ENCODE results near the gene LRP1-AS. TPM values are rescaled to one million over a fixed set of nuclear protein-coding genes. Genes with fewer than 3 reads are reported as not detected.

The LRP1-AS gene
- total RNA-seq, 1 donor from 2014 or later = not detected

DNA sequence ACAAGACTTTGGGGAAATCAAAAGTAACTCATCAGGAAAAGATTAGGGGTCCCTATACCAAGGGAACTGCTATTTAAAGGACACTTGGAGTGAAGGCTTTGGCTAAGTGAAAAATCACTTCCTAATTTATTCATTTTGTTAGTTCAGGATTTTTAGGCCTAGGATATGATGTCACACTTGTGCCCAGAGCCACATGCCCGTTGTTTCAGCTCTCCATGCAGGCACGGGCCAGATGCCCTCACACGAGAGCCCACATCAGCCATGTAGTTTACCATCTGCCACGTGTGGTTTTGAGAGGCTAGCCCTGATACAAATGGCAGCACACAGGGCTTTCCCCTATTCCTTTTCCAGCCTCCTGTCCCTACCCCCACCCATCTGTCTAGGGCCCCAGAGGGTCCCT lies 11.9 kb upstream of the LRP1-AS start:
- peaks cover 79% of the 10 kb centered on the region for H3K36me3 ChIP-seq (ENCODE audit: insufficient read depth, low read length)
- H3K79me2 ChIP-seq (ENCODE audit: insufficient read depth, low read length) = peaks cover 4% of the 10 kb centered on the region
- FAIRE-seq = no peak

DNA sequence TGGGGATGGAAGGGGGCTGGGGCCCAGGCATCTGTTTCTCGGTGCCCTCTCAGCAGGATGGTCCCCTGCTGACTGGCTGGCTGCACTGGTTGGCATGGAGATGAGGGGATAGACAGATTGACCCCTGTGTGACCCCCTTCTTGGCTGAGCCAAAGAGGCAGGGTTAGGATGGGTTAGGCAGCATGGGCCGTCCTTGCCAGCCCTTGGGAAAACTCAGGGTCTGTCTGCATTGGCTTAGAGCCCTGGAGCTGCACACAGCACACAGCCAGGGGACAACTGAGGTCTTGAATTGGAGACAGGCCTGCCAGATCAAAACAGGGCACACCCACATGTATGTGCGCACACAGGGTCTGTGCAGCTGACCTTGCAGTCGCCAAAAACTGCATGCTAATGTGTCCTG lies 11.2 kb upstream of the LRP1-AS start:
- no peaks in the 10 kb centered on the region for H3K27me3 Mint-ChIP-seq (ENCODE audit: low read depth, unreplicated experiment)
- peaks cover 79% of the 10 kb centered on the region for H3K36me3 ChIP-seq (ENCODE audit: insufficient read depth, low read length)
- TF ChIP-seq EZH2 (IDR thresholded peaks at IDR 0.05; ENCODE audit: insufficient read depth, low read length) (no peak), CTCF (IDR thresholded peaks at IDR 0.05; ENCODE audit: insufficient read depth, low read depth, low read length) (no peak)
- H3K9me3 Mint-ChIP-seq (ENCODE audit: unreplicated experiment) = no peaks in the 10 kb centered on the region
- no peaks in the 10 kb centered on the region for H3K9me3 ChIP-seq (ENCODE audit: insufficient read depth, low read depth, low read length)
- H3K4me3 ChIP-seq (ENCODE audit: insufficient read depth, low read depth, low read length) = no peak overlapping the region
- no peak overlapping the region for H3K4me3 Mint-ChIP-seq (ENCODE audit: unreplicated experiment)
- peaks cover 46% of the 10 kb centered on the region for H3K36me3 Mint-ChIP-seq (ENCODE audit: low read depth, unreplicated experiment)
- DNase-seq (ENCODE audit: low read depth) (no peak), FAIRE-seq (no peak)
- no peak overlapping the region for H2AFZ ChIP-seq (ENCODE audit: low read depth, low read length)
- peaks cover 6% of the 10 kb centered on the region for H3K4me1 Mint-ChIP-seq (ENCODE audit: low read depth, unreplicated experiment)
- no peak overlapping the region for H3K4me2 ChIP-seq (ENCODE audit: low read length)
- no peak overlapping the region for H3K9ac ChIP-seq (ENCODE audit: low read length)
- H3K4me1 ChIP-seq (ENCODE audit: insufficient read depth, low read length) = peaks cover 4% of the 10 kb centered on the region
- H3K27ac Mint-ChIP-seq (ENCODE audit: unreplicated experiment) = no peak overlapping the region
- peaks cover 4% of the 10 kb centered on the region for H3K79me2 ChIP-seq (ENCODE audit: insufficient read depth, low read length)
- no peak overlapping the region for H3K27ac ChIP-seq (ENCODE audit: low read depth, low read length)
- peaks cover 83% of the 10 kb centered on the region for H4K20me1 ChIP-seq (ENCODE audit: insufficient read depth, low read length)
- no peaks in the 10 kb centered on the region for H3K27me3 ChIP-seq (ENCODE audit: insufficient read depth, low read length)

More for the DNA sequence above, 11.9 kb upstream of the LRP1-AS start:
- Histone ChIP-seq H3K27me3 (ENCODE audit: insufficient read depth, low read length) (no peaks in the 10 kb centered on the region), H3K27ac (ENCODE audit: low read depth, low read length) (no peak overlapping the region), H3K4me3 (ENCODE audit: insufficient read depth, low read depth, low read length) (no peak overlapping the region), H3K4me1 (ENCODE audit: insufficient read depth, low read length) (peaks cover 4% of the 10 kb centered on the region), H3K9ac (ENCODE audit: low read length) (no peak overlapping the region), H3K9me3 (ENCODE audit: insufficient read depth, low read depth, low read length) (no peaks in the 10 kb centered on the region), H3K4me2 (ENCODE audit: low read length) (no peak overlapping the region), H2AFZ (ENCODE audit: low read depth, low read length) (no peak overlapping the region), H4K20me1 (ENCODE audit: insufficient read depth, low read length) (peaks cover 79% of the 10 kb centered on the region)
- DNase-seq (ENCODE audit: low read depth) = no peak
- H3K4me3 Mint-ChIP-seq (ENCODE audit: unreplicated experiment) = no peak overlapping the region
- no peak for TF ChIP-seq CTCF (IDR thresholded peaks at IDR 0.05; ENCODE audit: insufficient read depth, low read depth, low read length)
- TF ChIP-seq EZH2 (IDR thresholded peaks at IDR 0.05; ENCODE audit: insufficient read depth, low read length) = no peak
- no peak overlapping the region for H3K27ac Mint-ChIP-seq (ENCODE audit: unreplicated experiment)
- no peaks in the 10 kb centered on the region for H3K27me3 Mint-ChIP-seq (ENCODE audit: low read depth, unreplicated experiment)
- peaks cover 6% of the 10 kb centered on the region for H3K4me1 Mint-ChIP-seq (ENCODE audit: low read depth, unreplicated experiment)
- no peaks in the 10 kb centered on the region for H3K9me3 Mint-ChIP-seq (ENCODE audit: unreplicated experiment)
- peaks cover 45% of the 10 kb centered on the region for H3K36me3 Mint-ChIP-seq (ENCODE audit: low read depth, unreplicated experiment)

- Mint-ChIP-seq H3K9me3 (ENCODE audit: unreplicated experiment) (no peaks in the 10 kb centered on the region), H3K4me3 (ENCODE audit: unreplicated experiment) (no peak overlapping the region), H3K36me3 (ENCODE audit: low read depth, unreplicated experiment) (peaks cover 51% of the 10 kb centered on the region), H3K27ac (ENCODE audit: unreplicated experiment) (peak overlapping the region; percentile 56), H3K27me3 (ENCODE audit: low read depth, unreplicated experiment) (no peaks in the 10 kb centered on the region), H3K4me1 (ENCODE audit: low read depth, unreplicated experiment) (peaks cover 8% of the 10 kb centered on the region)
- no peak for FAIRE-seq
- Histone ChIP-seq H3K9me3 (ENCODE audit: insufficient read depth, low read depth, low read length) (no peaks in the 10 kb centered on the region), H2AFZ (ENCODE audit: low read depth, low read length) (no peak overlapping the region), H3K9ac (ENCODE audit: low read length) (no peak overlapping the region), H3K79me2 (ENCODE audit: insufficient read depth, low read length) (peaks cover 9% of the 10 kb centered on the region), H3K27me3 (ENCODE audit: insufficient read depth, low read length) (no peaks in the 10 kb centered on the region), H3K27ac (ENCODE audit: low read depth, low read length) (no peak overlapping the region), H3K4me1 (ENCODE audit: insufficient read depth, low read length) (peaks cover 4% of the 10 kb centered on the region), H4K20me1 (ENCODE audit: insufficient read depth, low read length) (peaks cover 88% of the 10 kb centered on the region), H3K36me3 (ENCODE audit: insufficient read depth, low read length) (peaks cover 79% of the 10 kb centered on the region), H3K4me3 (ENCODE audit: insufficient read depth, low read depth, low read length) (no peak overlapping the region), H3K4me2 (ENCODE audit: low read length) (no peak overlapping the region)
- DNase-seq (ENCODE audit: low read depth) = no peak
- TF ChIP-seq EZH2 (IDR thresholded peaks at IDR 0.05; ENCODE audit: insufficient read depth, low read length) (no peak), CTCF (IDR thresholded peaks at IDR 0.05; ENCODE audit: insufficient read depth, low read depth, low read length) (no peak)
These were observed 10.8 kb upstream of the LRP1-AS start for GRCh38 chr12:57158186-57158585.
